Measurements from ENCODE around the gene SKAP1. TPM values are rescaled to one million over a fixed set of nuclear protein-coding genes. Genes with fewer than 3 reads are reported as not detected.

The SKAP1 gene
- total RNA-seq, 5 donors from 2014 or later (not counting 1 experiment from before 2014, with no cell fraction given), result 71.5 to 142 (median 80.4) TPM

- peaks cover 8 to 55% of the 10 kb centered on the region in 2 donors for H3K36me3 ChIP-seq (ENCODE audit: control insufficient read depth in 2 of 2, extremely low read depth in 1 of 2, insufficient read depth in 1 of 2, low read length in 1 of 2)
These were observed 260.1 kb downstream of the SKAP1 start for GRCh38 chr17:48169926-48170325.

GRCh38 chr17:48163809-48164208 is 266.2 kb downstream of the SKAP1 start:
- ChIA-PET CTCF (no interaction called here), POLR2A (no interaction called here)
- no CpG with 5 or more reads among the region's 1 CpG for WGBS (ENCODE audit: insufficient coverage)
- Histone ChIP-seq H3K27ac (ENCODE audit: low read length) (no peak overlapping the region), H3K4me3 (ENCODE audit: control insufficient read depth in 1 of 2, extremely low read depth in 1 of 2, low read length in 1 of 2) (no peak overlapping the region), H3K4me1 (ENCODE audit: control insufficient read depth in 1 of 2, extremely low read depth in 1 of 2, insufficient read depth in 2 of 2, low read length in 2 of 2) (no peaks in the 10 kb centered on the region), H3K27me3 (replicated peaks in 1 of 2; ENCODE audit: control insufficient read depth in 2 of 2, extremely low read depth in 1 of 2, insufficient read depth in 2 of 2, low read length in 1 of 2) (no peaks in the 10 kb centered on the region), H3K36me3 (ENCODE audit: control insufficient read depth in 2 of 2, extremely low read depth in 1 of 2, insufficient read depth in 1 of 2, low read length in 1 of 2) (peaks cover 4 to 73% of the 10 kb centered on the region in 2 donors), H3K9me3 (no peaks in the 10 kb centered on the region)
- DNase-seq, result no peak
- no peaks in the 10 kb centered on the region for H3K27me3 Mint-ChIP-seq
- ATAC-seq (replicated peaks in 1 of 4), result no peak
- H3K36me3 Mint-ChIP-seq, result peaks cover 35% of the 10 kb centered on the region
- peaks cover 7 to 17% (median 9%) of the 10 kb centered on the region in 3 donors for H3K4me1 Mint-ChIP-seq
- H3K4me3 Mint-ChIP-seq, result no peak overlapping the region
- peak overlapping the region in 1 of 2 donors; percentile 58 for H3K27ac Mint-ChIP-seq
- no peaks in the 10 kb centered on the region for H3K9me3 Mint-ChIP-seq

More at GRCh38 chr17:48169926-48170325, 260.1 kb downstream of the SKAP1 start:
- H3K4me3 Mint-ChIP-seq, result no peak overlapping the region
- ChIA-PET POLR2A (no interaction called here), CTCF (no interaction called here)
- H3K9me3 Mint-ChIP-seq, result no peaks in the 10 kb centered on the region
- H3K4me3 ChIP-seq (ENCODE audit: control insufficient read depth in 1 of 2, extremely low read depth in 1 of 2, low read length in 1 of 2), result no peak overlapping the region
- H3K9me3 ChIP-seq, result no peaks in the 10 kb centered on the region
- peaks cover 5% of the 10 kb centered on the region in 2 experiments for H3K4me1 ChIP-seq (ENCODE audit: control insufficient read depth in 1 of 2, extremely low read depth in 1 of 2, insufficient read depth in 2 of 2, low read length in 2 of 2)
- WGBS (ENCODE audit: insufficient coverage), result no CpG with 5 or more reads among the region's 1 CpG
- no peak overlapping the region for H3K27ac ChIP-seq (ENCODE audit: low read length)
- no peaks in the 10 kb centered on the region for H3K27me3 ChIP-seq (replicated peaks in 1 of 2; ENCODE audit: control insufficient read depth in 2 of 2, extremely low read depth in 1 of 2, insufficient read depth in 2 of 2, low read length in 1 of 2)
- H3K27ac Mint-ChIP-seq, result no peak overlapping the region
- peaks cover 27% of the 10 kb centered on the region for H3K36me3 Mint-ChIP-seq
- no peaks in the 10 kb centered on the region for H3K27me3 Mint-ChIP-seq
- peaks cover 23 to 28% (median 23%) of the 10 kb centered on the region in 3 donors for H3K4me1 Mint-ChIP-seq
- DNase-seq, result no peak
- ATAC-seq (replicated peaks in 1 of 4), result no peak

DNA sequence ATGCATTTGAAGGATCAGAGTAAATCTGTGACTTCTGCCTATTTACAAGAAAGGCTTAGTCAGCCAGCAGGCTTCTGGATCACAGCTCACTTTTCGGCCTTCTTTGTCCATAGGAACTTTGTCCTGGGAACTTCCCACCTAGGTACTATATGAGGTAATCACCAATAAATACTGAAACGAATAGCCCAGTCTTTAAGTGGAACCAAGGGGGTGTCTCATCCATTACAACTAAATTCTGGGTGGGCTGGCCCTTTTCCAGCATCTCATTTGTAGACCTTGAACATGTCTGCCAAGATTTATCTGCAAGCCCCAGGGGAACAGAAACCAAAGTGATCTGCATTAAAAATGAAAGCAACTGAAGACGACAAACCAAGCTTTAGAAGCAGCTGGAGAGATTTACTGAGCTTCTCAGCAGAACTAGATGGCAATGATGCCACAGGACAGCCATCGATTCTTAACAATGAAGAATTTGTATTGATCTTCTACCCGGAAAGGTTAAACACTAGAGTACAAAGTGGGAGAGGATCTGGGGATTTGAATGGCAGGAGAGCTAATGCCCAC is 267.0 kb downstream of the SKAP1 start:
- Mint-ChIP-seq H3K4me3 (no peak overlapping the region), H3K27ac (peak overlapping the region in 1 of 2 donors; percentile 70), H3K9me3 (no peaks in the 10 kb centered on the region), H3K27me3 (no peaks in the 10 kb centered on the region), H3K36me3 (peaks cover 35% of the 10 kb centered on the region), H3K4me1 (peaks cover 7 to 17% (median 9%) of the 10 kb centered on the region in 3 donors)
- Histone ChIP-seq H3K36me3 (ENCODE audit: control insufficient read depth in 2 of 2, extremely low read depth in 1 of 2, insufficient read depth in 1 of 2, low read length in 1 of 2) (peaks cover 4 to 70% of the 10 kb centered on the region in 2 donors), H3K27me3 (replicated peaks in 1 of 2; ENCODE audit: control insufficient read depth in 2 of 2, extremely low read depth in 1 of 2, insufficient read depth in 2 of 2, low read length in 1 of 2) (no peaks in the 10 kb centered on the region), H3K27ac (ENCODE audit: low read length) (no peak overlapping the region), H3K4me3 (ENCODE audit: control insufficient read depth in 1 of 2, extremely low read depth in 1 of 2, low read length in 1 of 2) (no peak overlapping the region), H3K4me1 (ENCODE audit: control insufficient read depth in 1 of 2, extremely low read depth in 1 of 2, insufficient read depth in 2 of 2, low read length in 2 of 2) (no peaks in the 10 kb centered on the region), H3K9me3 (no peaks in the 10 kb centered on the region)
- no peak for DNase-seq
- CTCF ChIA-PET, result no interaction called here
- POLR2A ChIA-PET, result no interaction called here
- no peak for ATAC-seq (replicated peaks in 1 of 4)
- 64% methylated on average over 4 of the region's 5 CpGs for WGBS (ENCODE audit: insufficient coverage)

- DNase-seq, result no peak
- no peaks in the 10 kb centered on the region for H3K9me3 ChIP-seq
- Mint-ChIP-seq H3K4me1 (peaks cover 6 to 17% (median 7%) of the 10 kb centered on the region in 3 donors), H3K27me3 (no peaks in the 10 kb centered on the region), H3K36me3 (peaks cover 35% of the 10 kb centered on the region), H3K9me3 (no peaks in the 10 kb centered on the region), H3K4me3 (no peak overlapping the region), H3K27ac (no peak overlapping the region)
- H3K36me3 ChIP-seq (ENCODE audit: control insufficient read depth in 2 of 2, extremely low read depth in 1 of 2, insufficient read depth in 1 of 2, low read length in 1 of 2), result peaks cover 4 to 64% of the 10 kb centered on the region in 2 donors
- ChIA-PET CTCF (interaction anchor here in 1 of 2 donors (0.5 kb wide), 1 partner anchor 1978 kb away, joined by 7 read pairs; no protein-coding TSS in a partner anchor), POLR2A (no interaction called here)
- 88% methylated on average over 3 of the region's 5 CpGs for WGBS (ENCODE audit: insufficient coverage)
- no peak overlapping the region for H3K4me3 ChIP-seq (ENCODE audit: control insufficient read depth in 1 of 2, extremely low read depth in 1 of 2, low read length in 1 of 2)
- ATAC-seq (replicated peaks in 1 of 4), result no peak
- H3K4me1 ChIP-seq (ENCODE audit: control insufficient read depth in 1 of 2, extremely low read depth in 1 of 2, insufficient read depth in 2 of 2, low read length in 2 of 2), result no peaks in the 10 kb centered on the region
- no peak overlapping the region for H3K27ac ChIP-seq (ENCODE audit: low read length)
- no peaks in the 10 kb centered on the region for H3K27me3 ChIP-seq (replicated peaks in 1 of 2; ENCODE audit: control insufficient read depth in 2 of 2, extremely low read depth in 1 of 2, insufficient read depth in 2 of 2, low read length in 1 of 2)
These were observed 267.6 kb downstream of the SKAP1 start for GRCh38 chr17:48162306-48162934.

GRCh38 chr17:48161127-48161905 is 268.7 kb downstream of the SKAP1 start:
- ChIA-PET POLR2A (no interaction called here), CTCF (no interaction called here)
- Histone ChIP-seq H3K27ac (ENCODE audit: low read length) (no peak overlapping the region), H3K36me3 (ENCODE audit: control insufficient read depth in 2 of 2, extremely low read depth in 1 of 2, insufficient read depth in 1 of 2, low read length in 1 of 2) (peaks cover 8 to 67% of the 10 kb centered on the region in 2 donors), H3K27me3 (replicated peaks in 1 of 2; ENCODE audit: control insufficient read depth in 2 of 2, extremely low read depth in 1 of 2, insufficient read depth in 2 of 2, low read length in 1 of 2) (no peaks in the 10 kb centered on the region), H3K4me1 (ENCODE audit: control insufficient read depth in 1 of 2, extremely low read depth in 1 of 2, insufficient read depth in 2 of 2, low read length in 2 of 2) (no peaks in the 10 kb centered on the region), H3K9me3 (no peaks in the 10 kb centered on the region), H3K4me3 (ENCODE audit: control insufficient read depth in 1 of 2, extremely low read depth in 1 of 2, low read length in 1 of 2) (no peak overlapping the region)
- Mint-ChIP-seq H3K4me1 (peaks cover 2 to 17% (median 2%) of the 10 kb centered on the region in 3 donors), H3K27ac (peak overlapping the region in 1 of 2 donors; percentile 34), H3K36me3 (peaks cover 34% of the 10 kb centered on the region), H3K9me3 (no peaks in the 10 kb centered on the region), H3K4me3 (no peak overlapping the region), H3K27me3 (no peaks in the 10 kb centered on the region)
- ATAC-seq (replicated peaks in 1 of 4), result no peak
- DNase-seq, result no peak
- no CpG with 5 or more reads among the region's 4 CpGs for WGBS (ENCODE audit: insufficient coverage)

DNA sequence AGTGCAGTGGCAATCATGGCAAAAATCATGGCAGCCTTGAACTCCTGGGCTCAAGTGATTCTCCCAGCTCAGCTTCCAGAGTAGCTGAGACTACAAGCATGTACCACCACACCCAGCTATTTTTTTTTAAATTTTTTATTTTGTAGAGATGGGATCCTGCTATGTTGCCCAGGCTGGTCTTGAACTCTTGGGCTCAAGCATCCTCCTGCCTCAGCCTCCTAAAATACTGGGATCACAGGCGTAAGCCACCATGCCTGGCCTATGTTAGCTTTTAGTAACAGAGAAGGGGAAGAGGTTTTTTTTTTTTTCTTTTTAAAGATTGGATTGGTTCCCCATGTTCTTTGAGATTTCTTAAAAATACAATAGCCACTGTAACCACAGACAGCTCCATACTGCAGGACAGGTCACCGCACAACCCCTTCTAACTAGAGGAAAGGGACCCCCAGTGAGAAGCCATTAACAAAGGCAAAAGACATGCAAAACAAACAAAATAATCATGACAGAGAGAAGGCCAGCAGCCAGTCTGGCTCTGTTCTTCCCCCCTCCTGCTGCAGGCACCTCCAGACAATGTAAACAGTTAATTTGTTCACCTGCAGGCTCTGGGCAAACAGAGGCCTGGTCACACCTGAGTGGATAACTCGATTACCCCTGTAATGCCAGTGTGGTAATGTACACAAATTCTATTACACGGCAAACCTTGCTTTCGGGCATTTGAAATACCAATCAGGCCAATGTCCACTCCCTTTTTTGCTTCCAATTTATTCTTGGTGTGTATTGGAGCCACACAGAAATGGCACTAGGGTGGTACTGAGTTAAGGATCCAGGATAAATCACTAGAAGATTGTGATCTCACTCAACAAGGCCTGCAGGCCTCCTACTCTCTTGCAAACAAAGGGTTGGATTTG is 269.6 kb downstream of the SKAP1 start:
- DNase-seq (no peak), ATAC-seq (replicated peaks in 1 of 4) (no peak)
- Histone ChIP-seq H3K36me3 (ENCODE audit: control insufficient read depth in 2 of 2, extremely low read depth in 1 of 2, insufficient read depth in 1 of 2, low read length in 1 of 2) (peaks cover 9 to 65% of the 10 kb centered on the region in 2 donors), H3K9me3 (no peaks in the 10 kb centered on the region), H3K4me1 (ENCODE audit: control insufficient read depth in 1 of 2, extremely low read depth in 1 of 2, insufficient read depth in 2 of 2, low read length in 2 of 2) (no peaks in the 10 kb centered on the region), H3K27me3 (replicated peaks in 1 of 2; ENCODE audit: control insufficient read depth in 2 of 2, extremely low read depth in 1 of 2, insufficient read depth in 2 of 2, low read length in 1 of 2) (no peaks in the 10 kb centered on the region), H3K4me3 (ENCODE audit: control insufficient read depth in 1 of 2, extremely low read depth in 1 of 2, low read length in 1 of 2) (no peak overlapping the region), H3K27ac (ENCODE audit: low read length) (no peak overlapping the region)
- Mint-ChIP-seq H3K36me3 (peaks cover 34% of the 10 kb centered on the region), H3K4me3 (no peak overlapping the region), H3K4me1 (peaks cover 0 to 17% (median 2%) of the 10 kb centered on the region in 3 donors), H3K9me3 (no peaks in the 10 kb centered on the region), H3K27ac (peak overlapping the region in 1 of 2 donors; percentile 34), H3K27me3 (no peaks in the 10 kb centered on the region)
- CTCF ChIA-PET, result interaction anchor here in 1 of 2 donors (0.7 kb wide), 1 partner anchor 36 kb away, joined by 3 read pairs; no protein-coding TSS in a partner anchor
- POLR2A ChIA-PET, result no interaction called here
- 78% methylated on average over 1 of the region's 5 CpGs for WGBS (ENCODE audit: insufficient coverage)

Measured in T-cell (primary cell).